Activated CD8-positive, alpha-beta memory T cell treated with anti-CD3 and anti-CD28 coated beads for 4 hours (primary cell): ENCODE results near the gene INO80B.
"Not testable (repeated sequence)": the region's sequence is repeated elsewhere in the genome, so short reads cannot be mapped to it uniquely, and the experiment has no call there.

Source experiments
- DNase-seq, 2 donors: peaks; one replicate each; pipeline ENCODE4 v3.0.0-alpha.2; 2020; ENCODE audit warnings: low read depth in 2 of 2

The INO80B gene

GRCh38 chr2:74448771-74449170 is 6.1 kb upstream of the INO80B start:
- no peak for DNase-seq

GRCh38 chr2:74450570-74451190 is 4.2 kb upstream of the INO80B start:
- no peak for DNase-seq

GRCh38 chr2:74457129-74457548 is 2.3 kb downstream of the INO80B start:
- DNase-seq, result no peak

GRCh38 chr2:74457549-74458131 is 2.8 kb downstream of the INO80B start:
- peak; percentile 72 to 78 for DNase-seq

- DNase-seq, result peak; percentile 97 to 99
Measured at GRCh38 chr2:74458132-74458937, 3.4 kb downstream of the INO80B start, which contains the start of gene WBP1. WBP1 (plus strand) TSS chr2:74458438; CDS start chr2:74458603, 165 bp downstream.

GRCh38 chr2:74458938-74459363 is 4.1 kb downstream of the INO80B start:
- no peak for DNase-seq

- DNase-seq, result not testable (repeated sequence)
Measured at GRCh38 chr2:74459503-74460118, 4.7 kb downstream of the INO80B start.

- not testable (repeated sequence) for DNase-seq
Measured at GRCh38 chr2:74460187-74460586, 5.3 kb downstream of the INO80B start.

- DNase-seq, result no peak
Measured at GRCh38 chr2:74461187-74462053, 6.5 kb downstream of the INO80B start.

GRCh38 chr2:74462054-74462785 is 7.3 kb downstream of the INO80B start:
- DNase-seq, result no peak

- DNase-seq, result no peak
Measured at GRCh38 chr2:74462786-74463105, 7.9 kb downstream of the INO80B start.

GRCh38 chr2:74464406-74464805 is 9.5 kb downstream of the INO80B start:
- DNase-seq, result no peak

- DNase-seq, result not testable (repeated sequence)
Measured at GRCh38 chr2:74470742-74471141, 15.9 kb downstream of the INO80B start.

- no peak for DNase-seq
Measured at GRCh38 chr2:74471332-74472065, 16.6 kb downstream of the INO80B start.

GRCh38 chr2:74472086-74472944 is 17.4 kb downstream of the INO80B start, which contains the start of gene MRPL53:
MRPL53 (minus strand) TSS chr2:74472680; CDS start chr2:74472660, 20 bp downstream.
- peak; percentile 89 to 91 for DNase-seq

- DNase-seq, result no peak
Measured at GRCh38 chr2:74472945-74473258, 18.0 kb downstream of the INO80B start.

- no peak for DNase-seq
Measured at GRCh38 chr2:74474481-74474880, 19.6 kb downstream of the INO80B start.

- DNase-seq, result no peak
Measured at GRCh38 chr2:74474899-74475298, 20.0 kb downstream of the INO80B start.

- no peak for DNase-seq
Measured at GRCh38 chr2:74481431-74481830, 26.5 kb downstream of the INO80B start.
